ENCODE results near the gene FCN1.

FCN1 gene

GRCh38 chr9:134889386-134890154, 28.1 kb downstream of the FCN1 start:
- no peak for DNase-seq

DNA sequence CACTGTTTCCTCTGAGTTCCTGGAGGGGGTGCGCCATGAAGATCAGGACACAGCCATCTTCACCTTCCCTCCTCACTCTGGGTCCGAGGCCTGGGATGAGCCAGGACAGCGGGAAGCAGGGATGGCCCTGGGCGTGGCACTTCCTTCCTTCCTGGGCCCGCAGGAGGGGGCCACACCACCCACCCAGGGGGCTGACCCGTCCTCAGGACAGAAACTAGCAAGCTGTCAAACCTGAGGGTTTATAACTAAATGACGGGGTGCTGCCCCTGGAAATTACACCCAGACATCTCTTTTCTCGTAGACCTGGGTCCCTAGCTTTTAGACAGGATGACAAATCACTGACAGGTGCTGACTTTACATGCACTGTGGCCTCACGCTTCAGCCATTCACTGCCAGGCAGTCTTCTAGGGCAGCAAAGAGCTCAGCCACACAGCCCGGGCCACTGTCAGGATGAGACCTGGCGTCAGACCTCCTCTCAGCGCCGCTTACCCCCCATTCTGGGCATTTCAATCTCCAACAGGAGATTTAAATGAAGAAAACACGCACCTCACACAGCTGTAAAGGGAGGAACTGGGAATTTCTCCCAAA, 29.0 kb downstream of the FCN1 start:
- no peak for DNase-seq

DNA sequence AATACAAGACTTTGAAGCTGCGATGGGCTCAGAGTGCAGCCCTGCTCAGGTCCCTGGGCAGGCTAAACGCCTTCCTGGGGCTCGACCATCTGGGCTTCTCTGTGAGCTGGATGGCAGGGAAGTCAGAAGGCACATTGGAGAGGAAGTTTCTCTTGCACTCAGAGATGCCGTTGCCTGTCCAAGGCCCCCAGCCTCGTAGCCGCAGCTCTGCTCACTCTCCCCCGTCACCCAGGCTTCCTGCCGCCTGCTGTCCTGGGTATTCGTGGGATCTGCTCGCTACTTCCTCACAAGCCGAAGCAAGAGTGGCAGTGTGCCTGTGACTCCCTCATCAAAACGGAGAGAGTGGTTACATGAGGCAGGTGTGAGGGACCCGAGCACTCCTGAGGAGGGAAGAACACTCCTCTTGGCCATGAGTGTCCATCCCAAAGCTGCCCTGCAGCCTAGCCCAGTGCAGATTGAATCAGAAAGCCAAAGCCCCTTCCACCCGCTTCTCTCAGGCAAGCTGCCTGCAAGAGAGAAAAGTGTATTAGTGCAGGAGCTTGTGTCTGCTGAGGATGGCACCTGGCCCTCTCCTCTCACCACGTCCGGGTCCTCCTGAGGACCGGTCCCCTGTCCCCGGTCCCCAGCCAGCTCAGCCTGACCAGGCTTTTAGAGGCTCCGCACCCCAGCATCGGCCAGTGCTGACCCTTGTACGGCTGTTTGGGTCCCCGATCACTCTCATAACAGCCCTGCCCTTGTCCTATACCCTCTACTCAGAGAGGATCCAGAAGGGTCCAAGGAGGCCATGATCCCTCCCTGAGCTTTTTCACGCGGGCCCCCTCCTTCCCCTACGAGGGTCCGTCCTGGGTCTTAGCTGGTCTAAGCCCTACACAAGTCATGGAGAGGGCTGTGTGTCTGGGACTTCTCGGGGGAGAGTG, 29.8 kb downstream of the FCN1 start:
- DNase-seq: no peak

GRCh38 chr9:134887219-134887618, 30.5 kb downstream of the FCN1 start:
- no peak for DNase-seq

DNA sequence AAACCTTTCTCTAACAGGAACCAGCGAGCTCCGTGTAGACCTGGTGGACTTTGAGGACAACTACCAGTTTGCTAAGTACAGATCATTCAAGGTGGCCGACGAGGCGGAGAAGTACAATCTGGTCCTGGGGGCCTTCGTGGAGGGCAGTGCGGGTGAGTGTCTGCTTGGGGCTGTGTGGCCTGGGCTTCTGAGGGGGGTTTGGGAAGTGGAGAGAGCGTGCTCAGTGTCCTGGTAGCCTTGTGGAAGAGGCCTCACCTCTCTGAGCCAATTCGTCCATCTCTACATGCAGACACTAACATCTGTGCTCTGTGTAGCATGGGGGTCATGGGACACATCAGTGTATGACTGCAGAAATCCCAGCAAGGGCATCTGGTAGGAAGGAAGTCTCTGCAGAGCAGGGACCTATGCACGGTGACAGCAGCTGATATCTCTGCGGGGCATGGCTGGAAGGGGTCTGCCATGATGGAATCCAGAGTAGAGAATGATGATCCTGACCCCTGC, 31.2 kb downstream of the FCN1 start:
- no peak for DNase-seq

DNA sequence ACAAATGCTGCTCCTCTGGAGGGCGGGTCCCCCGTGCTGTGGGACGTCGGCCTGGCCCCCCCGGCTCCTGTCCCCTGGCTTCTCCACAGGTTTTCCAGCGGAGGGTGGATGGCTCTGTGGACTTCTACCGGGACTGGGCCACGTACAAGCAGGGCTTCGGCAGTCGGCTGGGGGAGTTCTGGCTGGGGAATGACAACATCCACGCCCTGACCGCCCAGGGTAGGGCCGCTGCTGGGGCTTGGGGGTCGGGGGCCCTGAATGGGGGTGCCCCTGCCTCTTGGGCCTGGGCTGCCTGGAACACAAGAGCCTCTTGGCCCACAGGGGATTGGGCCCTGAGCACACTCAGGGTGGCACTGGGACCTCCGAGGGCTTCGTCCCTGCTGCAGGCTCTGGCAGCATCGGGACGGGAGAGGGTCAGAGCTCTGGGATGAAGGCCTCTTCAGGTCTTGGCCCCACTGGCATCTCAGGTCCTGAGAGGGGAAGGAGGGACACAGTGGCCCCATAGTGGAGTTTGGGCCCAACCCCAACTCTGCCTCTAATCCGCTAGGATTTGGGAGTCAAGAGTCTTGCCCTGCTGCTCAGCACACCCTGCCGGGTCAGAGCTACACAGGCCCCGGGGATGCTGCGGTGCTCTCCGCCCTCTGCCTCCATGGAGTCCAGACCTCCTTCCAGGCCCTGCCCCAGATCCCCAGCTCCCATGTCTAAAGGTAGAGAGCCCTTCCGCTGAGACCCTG, 31.9 kb downstream of the FCN1 start:
- no peak for DNase-seq

DNA sequence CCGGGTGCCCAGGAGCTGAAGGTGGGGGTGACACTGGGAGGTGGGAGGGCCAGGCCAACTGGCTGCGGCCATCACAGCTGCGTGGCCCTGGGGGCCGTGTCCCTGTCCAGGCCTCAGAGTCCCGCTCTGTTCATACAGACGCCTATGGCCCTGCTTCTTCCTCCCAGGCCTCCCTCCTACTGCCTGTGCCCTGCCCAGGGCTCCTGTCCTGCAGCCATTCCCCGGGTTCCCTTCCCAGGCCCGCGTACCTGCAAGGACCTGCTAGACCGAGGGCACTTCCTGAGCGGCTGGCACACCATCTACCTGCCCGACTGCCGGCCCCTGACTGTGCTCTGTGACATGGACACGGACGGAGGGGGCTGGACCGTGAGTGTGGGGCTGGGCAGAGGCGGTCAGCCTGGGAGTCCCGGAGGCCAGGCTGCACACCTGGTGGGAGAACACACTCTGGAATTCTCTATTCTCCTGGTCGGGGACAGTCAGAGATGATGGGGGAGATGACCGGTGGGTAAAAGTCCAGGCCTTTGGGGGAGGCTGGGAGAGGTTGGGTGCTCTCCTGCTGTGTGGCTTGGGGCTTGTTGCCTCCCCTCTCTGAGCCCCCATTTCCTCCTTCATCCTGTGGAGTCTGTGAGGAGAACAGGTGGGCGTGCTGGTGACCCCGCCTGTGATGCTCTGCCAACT, 32.6 kb downstream of the FCN1 start:
- DNase-seq: no peak

DNA sequence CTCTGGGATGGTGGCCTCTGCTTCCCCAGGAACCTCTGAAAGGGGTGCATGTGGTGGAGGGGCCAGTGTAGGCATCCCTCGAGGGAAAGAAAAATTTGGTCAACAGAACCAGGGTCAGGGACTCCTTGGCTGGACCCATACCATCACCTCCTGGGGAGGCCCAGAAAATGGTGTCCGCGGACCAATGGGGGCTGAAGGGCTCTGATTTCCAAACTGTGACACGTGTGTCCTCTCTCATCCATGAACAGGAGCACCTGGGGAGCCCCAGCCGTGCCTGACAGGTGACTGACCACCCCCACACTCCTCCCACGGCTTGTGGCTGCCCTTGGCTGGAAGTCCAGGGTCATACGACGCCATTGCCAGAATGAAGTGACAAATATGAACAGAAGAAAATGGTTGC, 33.2 kb downstream of the FCN1 start:
- DNase-seq: no peak

- no peak for DNase-seq
Measured at GRCh38 chr9:134883040-134883782, 34.5 kb downstream of the FCN1 start.

DNA sequence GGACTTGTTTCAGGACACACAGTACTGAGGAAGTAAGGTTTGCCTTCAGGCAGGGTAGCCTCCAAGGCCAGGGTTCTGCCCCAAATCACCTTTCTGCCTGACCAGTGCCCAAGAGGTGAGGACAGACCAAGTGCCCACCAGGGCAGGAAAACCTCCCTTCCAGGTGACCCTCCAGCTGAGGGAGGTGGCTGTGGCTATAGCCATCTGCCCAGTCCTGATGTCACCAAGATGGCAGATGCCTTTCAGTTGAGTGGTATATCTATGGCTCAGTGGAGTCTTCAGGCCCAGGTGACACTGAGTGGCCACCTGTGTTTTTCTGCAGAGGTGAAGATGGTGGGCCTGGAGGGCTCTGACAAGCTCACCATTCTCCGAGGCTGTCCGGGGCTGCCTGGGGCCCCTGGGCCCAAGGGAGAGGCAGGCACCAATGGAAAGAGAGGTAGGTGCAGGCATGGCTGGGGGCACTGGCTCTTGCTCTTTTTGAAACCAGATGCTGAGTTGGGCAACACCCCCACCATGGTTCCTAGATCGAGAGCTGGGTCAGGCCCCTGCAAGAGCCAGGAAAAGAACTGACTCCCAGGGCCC, 35.4 kb downstream of the FCN1 start:
- no peak for DNase-seq

GRCh38 chr9:134881313-134881670, 36.4 kb downstream of the FCN1 start:
- no peak for DNase-seq

DNA sequence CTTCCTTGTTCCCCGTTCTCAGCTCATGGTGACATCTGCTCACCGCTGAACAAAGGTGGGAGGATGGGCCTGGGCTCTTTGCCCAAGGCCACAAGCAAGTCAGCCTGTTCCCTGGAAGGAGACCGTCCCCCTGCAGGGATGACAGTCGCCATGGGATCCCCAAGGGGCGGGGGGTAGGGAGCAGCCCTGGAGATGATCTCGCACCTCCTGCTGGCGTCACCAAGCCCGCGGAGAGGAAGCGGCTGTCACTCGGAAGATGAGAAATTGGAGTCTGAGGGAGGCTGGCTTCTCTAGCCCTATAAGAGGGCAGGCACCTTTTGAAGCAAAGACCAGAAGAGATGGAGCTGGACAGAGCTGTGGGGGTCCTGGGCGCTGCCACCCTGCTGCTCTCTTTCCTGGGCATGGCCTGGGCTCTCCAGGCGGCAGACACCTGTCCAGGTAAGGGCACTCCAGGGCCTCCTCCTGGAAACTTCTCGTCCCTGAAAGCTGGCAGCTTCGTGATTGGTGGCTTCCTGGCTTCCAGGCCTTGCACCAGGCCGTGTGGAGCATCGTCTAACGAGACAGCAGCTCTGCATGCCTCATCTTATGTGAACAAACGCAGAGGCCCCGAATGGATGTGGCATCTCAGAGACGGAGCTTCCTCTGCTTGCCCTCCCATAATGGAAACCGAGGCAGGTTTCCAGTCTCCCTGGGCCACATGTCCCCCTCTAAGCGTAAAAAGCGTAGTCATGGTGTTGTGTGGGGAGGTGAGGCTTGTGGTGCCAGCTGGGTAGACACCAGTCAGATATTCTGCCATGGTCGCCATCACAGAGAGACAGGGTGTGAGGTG, 37.0 kb downstream of the FCN1 start, which contains the start of gene FCN2:
TSS of gene FCN2 (plus strand) at position 327 of the 829 bp plus-strand sequence. CDS start at position 339, 12 bp downstream.
- DNase-seq: no peak

- DNase-seq: no peak
Measured at GRCh38 chr9:134879664-134880483, 37.8 kb downstream of the FCN1 start.

DNA sequence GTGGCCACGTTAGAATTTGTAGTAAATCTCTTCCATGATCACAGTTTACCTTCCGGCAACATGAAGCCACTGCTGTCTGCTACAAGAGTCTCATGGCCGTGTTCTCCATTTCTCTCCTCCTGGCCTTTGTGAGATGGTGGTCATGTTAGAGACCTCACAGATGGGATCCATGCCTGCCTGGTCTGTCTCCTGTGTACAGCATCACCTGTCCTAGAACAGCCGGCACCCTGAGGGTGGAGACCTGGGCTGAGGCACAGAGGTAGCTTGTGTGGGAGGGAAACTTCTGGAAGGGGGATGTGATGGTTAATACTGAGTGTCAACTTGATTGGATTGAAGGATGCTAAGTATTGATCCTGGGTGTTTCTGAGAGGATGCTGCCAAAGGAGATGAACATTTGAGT, 40.2 kb downstream of the FCN1 start:
- no peak for DNase-seq

DNA sequence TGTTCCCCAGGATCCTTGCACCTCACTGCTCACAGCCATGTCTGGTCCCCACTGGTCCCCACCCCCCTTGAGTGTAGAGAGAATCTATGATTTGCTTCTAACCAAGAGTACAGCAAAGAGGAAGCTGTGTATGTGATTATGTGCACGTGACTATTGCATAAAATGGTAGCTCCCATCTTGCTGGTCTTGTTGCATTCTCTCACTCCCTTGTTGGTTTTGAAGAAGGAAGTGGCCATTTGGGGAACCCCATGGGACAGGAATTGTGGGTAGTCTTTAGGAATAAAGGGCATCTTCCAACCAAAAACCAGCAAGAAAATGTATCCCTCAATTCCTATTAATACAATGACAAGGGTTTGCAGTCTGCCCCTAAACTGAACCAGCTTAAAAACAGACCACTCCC, 42.3 kb downstream of the FCN1 start:
- no peak for DNase-seq

GRCh38 chr9:134872482-134873231, 45.1 kb downstream of the FCN1 start:
- DNase-seq: no peak

DNA sequence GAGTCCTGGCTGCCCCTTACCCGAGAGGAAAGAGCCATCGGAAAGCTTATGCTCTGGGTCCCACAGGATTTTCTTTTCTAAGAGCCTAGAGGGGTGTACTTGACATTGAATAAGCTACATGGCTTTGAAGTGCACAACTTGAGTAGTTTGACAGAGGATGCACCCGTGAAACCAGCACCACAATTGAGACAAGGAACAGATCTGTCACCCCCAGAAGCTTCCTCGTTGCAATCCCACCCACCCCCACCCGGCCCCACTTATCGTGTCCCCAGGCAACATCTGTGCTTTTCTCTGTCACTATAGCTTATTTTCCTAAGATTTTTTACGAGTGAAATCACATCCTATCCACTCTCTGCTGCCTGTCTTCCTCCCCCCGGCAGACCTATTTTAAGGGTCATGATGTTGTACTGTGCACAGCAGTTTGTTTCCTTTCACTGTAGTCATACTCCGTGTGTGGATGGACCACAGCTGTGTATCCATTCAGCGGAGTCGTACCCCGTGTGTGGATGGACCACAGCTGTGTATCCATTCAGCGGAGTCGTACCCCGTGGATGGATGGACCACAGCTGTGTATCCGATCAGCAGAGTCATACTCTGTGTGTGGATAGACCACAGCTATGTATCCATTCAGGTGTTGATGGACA, 45.9 kb downstream of the FCN1 start:
- no peak for DNase-seq
